Middle frontal gyrus (tissue), 1 donor: ENCODE data around the gene SLC30A7.

Source experiments
- DNase-seq: peaks from one replicate; pipeline ENCODE4 v3.0.0-alpha.2; 2015; ENCODE audit warnings: low spot score; ENCODE audit errors: extremely low spot score

SLC30A7 gene

GRCh38 chr1:101025283-101025656 is 129.4 kb downstream of the SLC30A7 start:
- DNase-seq, result no peak

- DNase-seq, result peak; percentile 77
Measured at GRCh38 chr1:101025657-101026429, 130.0 kb downstream of the SLC30A7 start, which contains the start of gene DPH5. DPH5 (minus strand) TSS chr1:101025784; CDS start chr1:101025443, 341 bp downstream.

- DNase-seq, result no peak
Measured at GRCh38 chr1:101026430-101026788, 130.5 kb downstream of the SLC30A7 start.

GRCh38 chr1:101027194-101027772 is 131.4 kb downstream of the SLC30A7 start:
- no peak for DNase-seq

GRCh38 chr1:101028466-101028865 is 132.6 kb downstream of the SLC30A7 start:
- no peak for DNase-seq

- no peak for DNase-seq
Measured at GRCh38 chr1:101029184-101029583, 133.3 kb downstream of the SLC30A7 start.

- DNase-seq, result no peak
Measured at GRCh38 chr1:101030881-101031280, 135.0 kb downstream of the SLC30A7 start.
